AG04450 (cell line): ENCODE results near the gene USP46. TPM values are rescaled to one million over a fixed set of nuclear protein-coding genes. Genes with fewer than 3 reads are reported as not detected.

Source experiments
- CTCF ChIA-PET: fragments of 300-600, 350-600 bp; formaldehyde crosslinking; extraction: SDS; loops from one replicate; lab custom pipeline; 2022; ENCODE audit warnings: antibody characterized with exemption, inconsistent platforms; lab: Charles Lee
- POLR2A ChIA-PET: fragments of 350-600 bp; formaldehyde crosslinking; extraction: SDS; loops from one replicate; lab custom pipeline; 2021; ENCODE audit warnings: antibody characterized with exemption, inconsistent platforms; lab: Yijun Ruan, JAX
- DNase-seq: peaks from one replicate; pipeline ENCODE4 v3.0.0-alpha.2; 2011; ENCODE audit warnings: low read depth, low spot score
- H3K27ac ChIP-seq: one replicate; pipeline ENCODE4 v1.5.1; 2012; ENCODE audit warnings: low read depth, low read length, control low read depth
- H3K27me3 ChIP-seq: one replicate; pipeline ENCODE4 v1.6.0; 2012; ENCODE audit warnings: low read length; ENCODE audit not compliant: control insufficient read depth, insufficient read depth
- H3K4me3 ChIP-seq: 2 replicates; pipeline ENCODE4 v1.5.1; 2011; ENCODE audit warnings: mild to moderate bottlenecking, low read depth, low read length, control low read depth
- H3K9me3 ChIP-seq: 2 replicates; pipeline ENCODE4 v1.5.1; 2012; ENCODE audit warnings: low read length; ENCODE audit not compliant: control insufficient read depth, insufficient read depth
- polyA plus RNA-seq: library from polyadenylated mRNA; depleted of rRNA; stranded (reverse); fragments of >200 nt; gene quantifications from 2 replicates; pipeline ENCODE4 v1.2.3, GENCODE V29; 2011
- TF ChIP-seq, protein P1 (sequence below): IDR thresholded peaks from 2 replicates; pipeline ENCODE4 v1.5.1; 2011; ENCODE audit warnings: low read depth, low read length, control low read depth, inconsistent platforms

USP46 gene
- polyA plus RNA-seq, 1 experiment, result 69.1 TPM

DNA sequence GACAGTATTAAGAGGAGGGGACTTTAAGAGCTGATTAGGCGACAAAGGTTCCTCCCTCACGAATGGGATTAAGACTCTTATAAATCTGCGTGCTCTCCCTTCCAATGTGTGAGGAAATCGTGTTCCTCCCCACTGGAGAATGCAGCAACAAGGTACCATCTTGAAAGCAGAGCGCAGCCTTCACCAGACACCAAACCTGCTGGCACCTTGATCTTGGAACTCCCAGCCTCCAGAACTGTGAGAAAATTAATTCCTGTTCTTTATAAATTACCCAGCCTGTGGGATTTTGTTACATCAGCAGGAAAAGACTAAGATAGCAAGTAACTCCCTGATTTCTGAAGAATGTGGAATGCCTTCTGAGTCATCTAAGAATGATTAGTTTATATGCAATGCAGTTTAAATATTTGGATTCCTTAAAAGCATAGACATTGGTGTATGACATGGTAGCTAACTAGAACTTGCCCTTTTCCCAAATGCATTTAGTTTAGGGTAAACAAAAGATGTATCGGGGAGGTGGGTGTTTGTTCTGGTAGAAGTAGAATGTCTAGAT lies 86.1 kb downstream of the USP46 start:
- no peaks in the 10 kb centered on the region for H3K27me3 ChIP-seq
- ChIA-PET POLR2A (interaction anchor here (1.2 to 2.0 kb wide), 3 partner anchors 85 to 252 kb away, joined by 4 to 7 read pairs (median 6); no protein-coding TSS in a partner anchor), CTCF (interaction anchor here (1.3 kb wide), 1 partner anchor 27 kb away, joined by 3 read pairs; no protein-coding TSS in a partner anchor)
- peak overlapping the region; percentile 83 for H3K27ac ChIP-seq
- peaks cover 4% of the 10 kb centered on the region; the same call in 1 of the 2 replicates for H3K9me3 ChIP-seq
- no peak overlapping the region for H3K4me3 ChIP-seq
- TF ChIP-seq, protein P1, sequence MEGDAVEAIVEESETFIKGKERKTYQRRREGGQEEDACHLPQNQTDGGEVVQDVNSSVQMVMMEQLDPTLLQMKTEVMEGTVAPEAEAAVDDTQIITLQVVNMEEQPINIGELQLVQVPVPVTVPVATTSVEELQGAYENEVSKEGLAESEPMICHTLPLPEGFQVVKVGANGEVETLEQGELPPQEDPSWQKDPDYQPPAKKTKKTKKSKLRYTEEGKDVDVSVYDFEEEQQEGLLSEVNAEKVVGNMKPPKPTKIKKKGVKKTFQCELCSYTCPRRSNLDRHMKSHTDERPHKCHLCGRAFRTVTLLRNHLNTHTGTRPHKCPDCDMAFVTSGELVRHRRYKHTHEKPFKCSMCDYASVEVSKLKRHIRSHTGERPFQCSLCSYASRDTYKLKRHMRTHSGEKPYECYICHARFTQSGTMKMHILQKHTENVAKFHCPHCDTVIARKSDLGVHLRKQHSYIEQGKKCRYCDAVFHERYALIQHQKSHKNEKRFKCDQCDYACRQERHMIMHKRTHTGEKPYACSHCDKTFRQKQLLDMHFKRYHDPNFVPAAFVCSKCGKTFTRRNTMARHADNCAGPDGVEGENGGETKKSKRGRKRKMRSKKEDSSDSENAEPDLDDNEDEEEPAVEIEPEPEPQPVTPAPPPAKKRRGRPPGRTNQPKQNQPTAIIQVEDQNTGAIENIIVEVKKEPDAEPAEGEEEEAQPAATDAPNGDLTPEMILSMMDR, result no peak
- peak; percentile 65 for DNase-seq

DNA sequence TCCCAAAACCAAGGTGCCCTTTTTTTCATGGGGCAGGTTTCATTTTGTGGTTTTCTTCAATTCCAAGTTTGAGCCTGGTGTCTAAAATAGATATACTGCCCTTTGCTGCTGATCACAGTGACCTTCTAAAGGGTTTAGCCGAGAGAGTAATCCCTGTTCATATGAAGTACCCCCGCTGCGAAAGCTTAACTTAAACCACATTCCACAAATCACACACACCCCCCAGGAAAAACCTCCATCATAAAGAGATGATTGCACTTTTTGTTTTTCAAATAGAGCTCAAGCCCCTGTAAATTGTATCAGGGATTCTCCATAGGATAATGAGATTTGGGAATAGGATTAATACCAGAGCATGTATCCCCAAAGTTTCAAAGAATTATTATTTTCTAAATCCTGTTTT lies 90.8 kb downstream of the USP46 start:
- ChIA-PET CTCF (interaction anchor here (0.6 to 1.6 kb wide), 3 partner anchors 18 to 23 kb away, joined by 3 to 5 read pairs (median 3); no protein-coding TSS in a partner anchor), POLR2A (no interaction called here)
- no peaks in the 10 kb centered on the region for H3K27me3 ChIP-seq
- TF ChIP-seq, protein P1, result no peak
- DNase-seq, result no peak
- peaks cover 4% of the 10 kb centered on the region; the same call in 1 of the 2 replicates for H3K9me3 ChIP-seq
- no peak overlapping the region for H3K27ac ChIP-seq
- H3K4me3 ChIP-seq, result no peak overlapping the region

DNA sequence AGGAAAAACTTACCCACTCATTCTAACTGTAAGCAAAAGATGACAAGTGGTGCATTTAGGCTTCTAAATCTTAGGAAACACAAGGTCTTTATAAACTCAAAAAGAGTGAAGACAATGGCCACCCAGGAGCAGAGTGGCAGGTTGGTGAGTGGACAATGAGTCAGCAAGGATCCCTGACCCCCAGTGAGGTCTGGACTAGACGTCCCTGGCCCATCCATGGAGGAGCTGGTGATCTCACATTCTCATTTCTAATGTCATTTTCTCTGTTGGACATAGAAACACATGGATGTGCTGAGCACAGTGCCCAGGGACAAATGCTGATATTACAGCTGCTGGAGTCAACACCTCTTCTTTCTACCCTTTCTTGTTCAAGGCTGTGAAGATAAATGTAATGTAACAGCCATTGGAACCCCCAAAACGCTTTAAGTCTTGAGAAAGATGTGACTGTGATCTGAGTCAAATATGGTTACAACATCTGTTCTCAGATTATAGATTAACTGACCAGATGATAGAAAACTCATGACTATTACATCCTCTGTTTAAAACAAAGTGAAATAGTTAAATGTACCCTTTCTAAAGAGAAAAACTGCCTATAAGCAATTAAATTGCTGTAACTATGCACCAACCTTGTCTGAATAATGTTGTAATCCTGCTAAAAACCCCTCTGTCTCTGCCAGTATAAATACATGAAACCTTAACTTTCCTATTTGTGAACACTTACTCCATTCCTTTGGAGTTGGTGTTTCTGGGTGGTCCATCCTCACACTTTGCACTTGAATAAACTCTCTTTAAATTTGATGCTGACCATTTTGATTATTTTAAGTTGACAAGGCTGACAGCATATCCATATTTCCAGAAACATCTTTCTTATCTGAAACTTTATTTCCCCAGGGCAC lies 92.7 kb downstream of the USP46 start:
- H3K27ac ChIP-seq, result peak overlapping the region; percentile 49
- H3K4me3 ChIP-seq, result no peak overlapping the region
- ChIA-PET CTCF (interaction anchor here (1.0 to 2.4 kb wide), 2 partner anchors 21 to 417 kb away, joined by 3 to 7 read pairs; no protein-coding TSS in a partner anchor), POLR2A (no interaction called here)
- DNase-seq, result no peak
- TF ChIP-seq, protein P1, result no peak
- H3K9me3 ChIP-seq, result no peaks in the 10 kb centered on the region
- no peaks in the 10 kb centered on the region for H3K27me3 ChIP-seq

DNA sequence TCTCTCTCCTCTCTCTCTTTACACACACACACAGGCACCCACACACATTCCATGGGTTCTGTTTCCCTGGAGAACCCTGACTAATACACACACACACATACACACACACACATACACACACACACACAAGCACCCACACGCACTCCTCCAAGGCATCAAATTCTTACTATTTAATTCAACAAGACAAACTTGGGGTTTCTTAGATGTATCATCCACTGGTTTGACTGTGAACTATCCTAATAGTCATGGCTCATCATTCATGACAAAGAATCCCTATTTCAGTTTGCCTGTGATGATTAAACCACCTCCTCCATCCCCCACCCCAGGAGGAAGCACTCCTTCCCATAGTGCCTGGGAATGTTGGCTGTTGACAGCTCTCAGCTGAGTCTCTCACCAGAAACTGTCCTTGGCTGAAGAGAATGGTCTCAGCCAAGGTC lies 98.2 kb downstream of the USP46 start:
- ChIA-PET POLR2A (no interaction called here), CTCF (interaction anchor here (1.2 kb wide), 1 partner anchor 421 kb away, joined by 4 read pairs; no protein-coding TSS in a partner anchor)
- Histone ChIP-seq H3K27me3 (no peaks in the 10 kb centered on the region), H3K4me3 (no peak overlapping the region), H3K27ac (no peak overlapping the region), H3K9me3 (no peaks in the 10 kb centered on the region)
- peak; percentile 46 for DNase-seq
- TF ChIP-seq, protein P1, result no peak
